Neural cell (in vitro differentiated cells): ENCODE results near the gene KCNMB4. TPM values are rescaled to one million over a fixed set of nuclear protein-coding genes. Genes with fewer than 3 reads are reported as not detected.

Experiments used
- H2AFZ ChIP-seq: fragments of 200-600, 300-800 bp; sonication (generic), shearing (Covaris generic); 2 replicates; pipeline ENCODE4 v1.6.0; 2014; ENCODE audit warnings: low read depth, mild to moderate bottlenecking, antibody characterized with exemption, low read length, moderate library complexity
- H3F3A ChIP-seq: fragments of 200-600 bp; shearing (Covaris generic); 2 replicates; pipeline ENCODE4 v1.6.1; 2016; ENCODE audit warnings: mild to moderate bottlenecking, moderate library complexity, mixed read lengths, antibody characterized with exemption, low read length; ENCODE audit not compliant: insufficient read depth, poor library complexity, severe bottlenecking
- H3K27ac ChIP-seq: fragments of 200-600, 300-800 bp; sonication (generic), shearing (Covaris generic); 2 replicates; pipeline ENCODE4 v1.5.1; 2014; ENCODE audit warnings: mild to moderate bottlenecking, low read length, moderate library complexity
- H3K27me3 ChIP-seq: fragments of 300-800, 200-600 bp; sonication (generic), shearing (Covaris generic); 2 replicates; pipeline ENCODE4 v1.6.0; 2014; ENCODE audit warnings: mild to moderate bottlenecking, low read depth, low read length, moderate library complexity; ENCODE audit not compliant: insufficient read depth
- H3K36me3 ChIP-seq: fragments of 300-800, 200-600 bp; sonication (generic), shearing (Covaris generic); 2 replicates; pipeline ENCODE4 v1.5.1; 2014; ENCODE audit warnings: mild to moderate bottlenecking, antibody characterized with exemption, low read length, moderate library complexity; ENCODE audit not compliant: insufficient read depth
- H3K4me2 ChIP-seq: fragments of 300-800, 200-600 bp; sonication (generic), shearing (Covaris generic); 2 replicates; pipeline ENCODE4 v1.6.0; 2014; ENCODE audit warnings: mild to moderate bottlenecking, low read length
- H3K4me3 ChIP-seq: fragments of 300-800, 200-600 bp; sonication (generic), shearing (Covaris generic); 2 replicates; pipeline ENCODE4 v1.5.1; 2014; ENCODE audit warnings: mild to moderate bottlenecking, low read length, moderate library complexity
- H3K79me2 ChIP-seq: fragments of 200-600 bp; shearing (Covaris generic); replicated peaks from 2 replicates; pipeline ENCODE4 v1.6.0; 2014; ENCODE audit warnings: mild to moderate bottlenecking, low read length, moderate library complexity; ENCODE audit not compliant: insufficient read depth
- H3K9ac ChIP-seq: fragments of 300-800, 200-600 bp; sonication (generic), shearing (Covaris generic); 2 replicates; pipeline ENCODE4 v1.6.1; 2016; ENCODE audit warnings: mild to moderate bottlenecking, low read length, mixed read lengths
- H3K9me2 ChIP-seq: fragments of 200-600 bp; shearing (Covaris generic); 2 replicates; pipeline ENCODE4 v1.6.1; 2016; ENCODE audit warnings: mild to moderate bottlenecking, low read length, mixed read lengths; ENCODE audit not compliant: insufficient read depth
- H3K9me3 ChIP-seq: fragments of 200-600, 300-800 bp; sonication (generic), shearing (Covaris generic); 2 replicates; pipeline ENCODE4 v1.6.1; 2016; ENCODE audit warnings: mild to moderate bottlenecking, mixed run types, low read length, moderate library complexity, mixed read lengths
- H4K20me1 ChIP-seq: fragments of 200-600 bp; shearing (Covaris generic); 2 replicates; pipeline ENCODE4 v1.6.1; 2016; ENCODE audit warnings: mild to moderate bottlenecking, mixed run types; ENCODE audit not compliant: insufficient read depth
- CTCF ChIP-seq: fragments of 450-650 bp; IDR thresholded peaks from 2 replicates; pipeline ENCODE4 v1.5.1; 2014; ENCODE audit warnings: antibody characterized with exemption, mild to moderate bottlenecking, moderate library complexity; ENCODE audit not compliant: poor library complexity, severe bottlenecking
- EP300 ChIP-seq: fragments of 450-650 bp; conservative IDR thresholded peaks from 2 replicates; pipeline ENCODE4 v1.6.1; 2014; ENCODE audit warnings: antibody characterized with exemption, mild to moderate bottlenecking, moderate library complexity; ENCODE audit not compliant: poor library complexity, severe bottlenecking
- EZH2 ChIP-seq: fragments of 200-600, 300-800 bp; shearing (Covaris generic), sonication (generic); IDR thresholded peaks from 2 replicates; pipeline ENCODE4 v1.6.1; 2014; ENCODE audit warnings: antibody characterized with exemption, low read length, borderline replicate concordance, mild to moderate bottlenecking; ENCODE audit not compliant: insufficient read depth, poor library complexity, severe bottlenecking
- MXI1 ChIP-seq: fragments of 450-650 bp; conservative IDR thresholded peaks from 2 replicates; pipeline ENCODE4 v1.6.1; 2014; ENCODE audit warnings: antibody characterized with exemption, mild to moderate bottlenecking; ENCODE audit not compliant: poor library complexity, severe bottlenecking
- POLR2AphosphoS5 ChIP-seq: IDR thresholded peaks from 2 replicates; pipeline ENCODE4 v1.6.1; 2012
- RAD21 ChIP-seq: fragments of 450-650 bp; conservative IDR thresholded peaks from 2 replicates; pipeline ENCODE4 v1.6.1; 2014; ENCODE audit warnings: antibody characterized with exemption, mild to moderate bottlenecking, moderate library complexity
- REST ChIP-seq: IDR thresholded peaks from 2 replicates; pipeline ENCODE4 v1.6.1; 2012; ENCODE audit warnings: borderline replicate concordance
- SMC3 ChIP-seq: fragments of 450-650 bp; conservative IDR thresholded peaks from 2 replicates; pipeline ENCODE4 v1.6.1; 2014; ENCODE audit warnings: antibody characterized with exemption, mild to moderate bottlenecking, moderate library complexity; ENCODE audit not compliant: poor library complexity
- TAF1 ChIP-seq: IDR thresholded peaks from 2 replicates; pipeline ENCODE4 v1.6.1; 2012; ENCODE audit warnings: low read depth
- polyA plus RNA-seq: library from polyadenylated mRNA; depleted of rRNA; stranded (reverse); fragments of >200 nt; gene quantifications from 2 replicates; pipeline ENCODE4 v1.2.3, GENCODE V29; 2014

KCNMB4 gene
- polyA plus RNA-seq, 1 donor from 2014 or later, result 26.4 TPM

GRCh38 chr12:70430400-70430799 is 64.3 kb downstream of the KCNMB4 start:
- Histone ChIP-seq H3K9me3 (no peaks in the 10 kb centered on the region), H2AFZ (no peak overlapping the region), H3F3A (no peaks in the 10 kb centered on the region), H3K27ac (no peak overlapping the region), H3K4me3 (no peak overlapping the region), H3K9ac (no peak overlapping the region), H3K79me2 (no peaks in the 10 kb centered on the region), H3K4me2 (no peak overlapping the region), H3K36me3 (peaks cover 5% of the 10 kb centered on the region), H3K27me3 (no peaks in the 10 kb centered on the region), H3K9me2 (no peaks in the 10 kb centered on the region), H4K20me1 (no peaks in the 10 kb centered on the region)
- TF ChIP-seq POLR2AphosphoS5 (no peak), EP300 (no peak), REST (no peak), EZH2 (no peak), TAF1 (no peak), SMC3 (no peak), RAD21 (no peak), CTCF (no peak), MXI1 (no peak)

GRCh38 chr12:70436836-70437235 is 70.7 kb downstream of the KCNMB4 start:
- Histone ChIP-seq H3K27me3 (no peaks in the 10 kb centered on the region), H3F3A (no peaks in the 10 kb centered on the region), H2AFZ (no peak overlapping the region), H3K9ac (no peak overlapping the region), H3K4me3 (no peak overlapping the region), H3K79me2 (no peaks in the 10 kb centered on the region), H3K36me3 (peaks cover 5% of the 10 kb centered on the region), H3K4me2 (no peak overlapping the region), H4K20me1 (no peaks in the 10 kb centered on the region), H3K9me2 (no peaks in the 10 kb centered on the region), H3K9me3 (no peaks in the 10 kb centered on the region), H3K27ac (no peak overlapping the region)
- TF ChIP-seq REST, result no peak
